Kidney (tissue), 14 donors: ENCODE measurements around the gene PDE4D. TPM values are rescaled to one million over a fixed set of nuclear protein-coding genes. Genes with fewer than 3 reads are reported as not detected.

Experiments
- DNase-seq, 5 donors: peaks; one replicate each; pipeline ENCODE4 v3.0.0-alpha.2; 2013 to 2020
- FAIRE-seq: peaks from 2 replicates; lab custom pipeline; 2012; peaks lifted over from hg19 to GRCh38; lab: Jason Lieb, UNC
- H3K27ac ChIP-seq, 2 donors: one replicate each; pipeline ENCODE4 v1.7.0; 2013; ENCODE audit warnings: low read depth in 2 of 2, low read length in 2 of 2, inconsistent platforms in 1 of 2
- H3K27me3 ChIP-seq: one replicate; pipeline ENCODE4 v1.7.1; 2013; ENCODE audit warnings: low read length, inconsistent platforms; ENCODE audit not compliant: control insufficient read depth, insufficient read depth
- H3K36me3 ChIP-seq, 3 donors: one replicate each; pipeline versions ENCODE4 v1.7.0 to v1.7.1; 2013; ENCODE audit warnings: low read length in 3 of 3, control low read depth in 1 of 3, inconsistent platforms in 1 of 3; ENCODE audit not compliant: insufficient read depth in 3 of 3, control insufficient read depth in 2 of 3
- H3K4me1 ChIP-seq, 3 donors: one replicate each; pipeline versions ENCODE4 v1.7.0 to v1.7.1; 2013; ENCODE audit warnings: low read length in 3 of 3, inconsistent platforms in 1 of 3, low read depth in 1 of 3; ENCODE audit not compliant: control insufficient read depth in 2 of 3, insufficient read depth in 2 of 3
- H3K4me3 ChIP-seq, 3 donors: one replicate each; pipeline versions ENCODE4 v1.7.0 to v1.8.1; 2013; ENCODE audit warnings: low read length in 3 of 3, control low read depth in 1 of 3, inconsistent platforms in 1 of 3
- H3K9ac ChIP-seq, 3 donors: one replicate each; pipeline versions ENCODE4 v1.7.0 to v1.7.1; 2013; ENCODE audit warnings: low read length in 3 of 3, control low read depth in 1 of 3, inconsistent platforms in 1 of 3
- H3K9me3 ChIP-seq, 3 donors: one replicate each; pipeline versions ENCODE4 v1.7.0 to v1.7.1; 2013; ENCODE audit warnings: low read length in 3 of 3, control low read depth in 1 of 3, inconsistent platforms in 1 of 3; ENCODE audit not compliant: control insufficient read depth in 2 of 3, insufficient read depth in 1 of 3
- CTCF ChIP-seq: IDR thresholded peaks from 3 replicates; pipeline ENCODE4 v1.5.1; 2012; ENCODE audit warnings: mild to moderate bottlenecking, moderate library complexity, borderline replicate concordance; ENCODE audit not compliant: insufficient read depth; ENCODE audit errors: extremely low read depth
- intact Hi-C: fragments of 100-400 bp; cut with DNase I; formaldehyde crosslinking; loops from one replicate; pipeline ENCODE4 v1.11.1; 2022
- polyA plus RNA-seq: library from polyadenylated mRNA; stranded (reverse); fragments of 350-450 nt; fragmentation: Illumina TruSeq; extraction: RNeasy Lipid Tissue Mini Kit (QIAGEN cat#74804); gene quantifications from one replicate; pipeline ENCODE4 v1.2.3, GENCODE V29; 2014; ENCODE audit warnings: low read depth, low replicate concordance; ENCODE audit not compliant: insufficient read depth
- total RNA-seq: library from RNA; stranded (reverse); fragmentation: NEBNext Ultra II Directional; extraction: Animal tissue kit (Norgen Biotek cat#: 25700); gene quantifications from one replicate; pipeline ENCODE4 v1.2.1, GENCODE V29; 2021
- donor health status: control.
- donor health status: control.
- donor health status: control.
- donor health status: control.
- donor health status: control.
- donor health status: DM: yes; HTN: yes; CAD: no.
- donor health status: Normal renal cell carcinoma (clear cell type).

PDE4D gene
- total and polyA plus RNA-seq, 2 donors from 2014 or later = 9.2 to 78.9 TPM

- FAIRE-seq (no peak), DNase-seq (no peak)
- Histone ChIP-seq H3K4me3 (no peak overlapping the region), H3K36me3 (no peaks in the 10 kb centered on the region), H3K9me3 (no peaks in the 10 kb centered on the region), H3K9ac (no peak overlapping the region), H3K4me1 (no peaks in the 10 kb centered on the region), H3K27me3 (no peaks in the 10 kb centered on the region), H3K27ac (no peak overlapping the region)
- intact Hi-C loops = no loop called here
- no peak for TF ChIP-seq CTCF
Measured at GRCh38 chr5:59100875-59101274, 792.7 kb downstream of the PDE4D start.

- no peaks in the 10 kb centered on the region for H3K36me3 ChIP-seq
- H3K27ac ChIP-seq = no peak overlapping the region
- H3K4me1 ChIP-seq = no peaks in the 10 kb centered on the region
- no peaks in the 10 kb centered on the region for H3K9me3 ChIP-seq
- no peak overlapping the region for H3K4me3 ChIP-seq
- no peak for FAIRE-seq
- TF ChIP-seq CTCF = no peak
- DNase-seq = no peak
- intact Hi-C loops = no loop called here
- H3K27me3 ChIP-seq = no peaks in the 10 kb centered on the region
- H3K9ac ChIP-seq = no peak overlapping the region
Measured at GRCh38 chr5:59099995-59100345, 793.6 kb downstream of the PDE4D start.

- H3K4me1 ChIP-seq = no peaks in the 10 kb centered on the region
- no peaks in the 10 kb centered on the region for H3K36me3 ChIP-seq
- FAIRE-seq (no peak), DNase-seq (no peak)
- TF ChIP-seq CTCF = no peak
- no peak overlapping the region for H3K27ac ChIP-seq
- intact Hi-C loops = no loop called here
- no peaks in the 10 kb centered on the region for H3K27me3 ChIP-seq
- H3K9me3 ChIP-seq = no peaks in the 10 kb centered on the region
- no peak overlapping the region for H3K9ac ChIP-seq
- no peak overlapping the region for H3K4me3 ChIP-seq
Measured at GRCh38 chr5:59099270-59099994, 794.1 kb downstream of the PDE4D start.

- Histone ChIP-seq H3K4me1 (no peaks in the 10 kb centered on the region), H3K27ac (no peak overlapping the region), H3K36me3 (no peaks in the 10 kb centered on the region), H3K27me3 (no peaks in the 10 kb centered on the region), H3K9me3 (no peaks in the 10 kb centered on the region), H3K9ac (no peak overlapping the region), H3K4me3 (no peak overlapping the region)
- FAIRE-seq (no peak), DNase-seq (no peak)
- no peak for TF ChIP-seq CTCF
- intact Hi-C loops = no loop called here
Measured at GRCh38 chr5:59098743-59099142, 794.8 kb downstream of the PDE4D start.
